WTC11 (cell line): Measurements from ENCODE around the gene FMC1. TPM values are rescaled to one million over a fixed set of nuclear protein-coding genes. Genes with fewer than 3 reads are reported as not detected.

Experiments used
- ATF1 ChIP-seq: sonication (generic); formaldehyde crosslinking; IDR thresholded peaks from 2 replicates; pipeline ENCODE4 v1.8.1; 2023; ENCODE audit warnings: mild to moderate bottlenecking, moderate library complexity, missing genetic modification reagents
- ATF2 ChIP-seq: sonication (generic); formaldehyde crosslinking; IDR thresholded peaks from 2 replicates; pipeline ENCODE4 v1.8.1; 2022; ENCODE audit warnings: low read depth, missing genetic modification reagents, borderline replicate concordance
- CBFB ChIP-seq: sonication (generic); formaldehyde crosslinking; IDR thresholded peaks from 2 replicates; pipeline ENCODE4 v1.8.1; 2022; ENCODE audit warnings: mild to moderate bottlenecking, low read depth, missing genetic modification reagents
- CREB1 ChIP-seq: sonication (generic); formaldehyde crosslinking; IDR thresholded peaks from 2 replicates; pipeline ENCODE4 v1.8.0; 2023; ENCODE audit warnings: mild to moderate bottlenecking, missing genetic modification reagents
- CTCF ChIP-seq: fragments of 200-600 bp; IDR thresholded peaks from 2 replicates; pipeline ENCODE4 v1.8.0; 2022; ENCODE audit warnings: antibody characterized with exemption
- E2F1 ChIP-seq: sonication (generic); formaldehyde crosslinking; IDR thresholded peaks from 2 replicates; pipeline ENCODE4 v1.8.0; 2022; ENCODE audit warnings: mild to moderate bottlenecking, missing genetic modification reagents
- FOXJ3 ChIP-seq: sonication (generic); formaldehyde crosslinking; IDR thresholded peaks from 2 replicates; pipeline ENCODE4 v1.9.0; 2021; ENCODE audit warnings: missing genetic modification reagents, mild to moderate bottlenecking, borderline replicate concordance
- FOXK1 ChIP-seq: sonication (generic); formaldehyde crosslinking; IDR thresholded peaks from 2 replicates; pipeline ENCODE4 v1.8.0; 2022; ENCODE audit warnings: mild to moderate bottlenecking, moderate library complexity, missing genetic modification reagents
- FOXP4 ChIP-seq: sonication (generic); formaldehyde crosslinking; IDR thresholded peaks from 2 replicates; pipeline ENCODE4 v1.8.0; 2022; ENCODE audit warnings: mild to moderate bottlenecking, missing genetic modification reagents
- GTF2I ChIP-seq: fragments of 250-450 bp; sonication (Bioruptor Pico); conservative IDR thresholded peaks from 2 replicates; pipeline ENCODE4 v1.4.0; 2021; ENCODE audit warnings: mild to moderate bottlenecking
- HMGA2 ChIP-seq: fragments of 250-450 bp; sonication (Bioruptor Pico); IDR thresholded peaks from 2 replicates; pipeline ENCODE4 v1.4.0; 2021; ENCODE audit warnings: mild to moderate bottlenecking, moderate library complexity
- KAT7 ChIP-seq: sonication (generic); formaldehyde crosslinking; IDR thresholded peaks from 2 replicates; pipeline ENCODE4 v1.8.1; 2023; ENCODE audit warnings: missing genetic modification reagents, mild to moderate bottlenecking, borderline replicate concordance
- MAX ChIP-seq: sonication (generic); formaldehyde crosslinking; IDR thresholded peaks from 2 replicates; pipeline ENCODE4 v1.8.0; 2022; ENCODE audit warnings: mild to moderate bottlenecking, missing genetic modification reagents
- NFYB ChIP-seq: sonication (generic); formaldehyde crosslinking; conservative IDR thresholded peaks from 2 replicates; pipeline ENCODE4 v1.8.0; 2022; ENCODE audit warnings: low read depth, missing genetic modification reagents
- NR2C2 ChIP-seq: sonication (generic); formaldehyde crosslinking; IDR thresholded peaks from 2 replicates; pipeline ENCODE4 v1.8.0; 2022; ENCODE audit warnings: mild to moderate bottlenecking, missing genetic modification reagents
- OVOL2 ChIP-seq: fragments of 250-450 bp; sonication (Bioruptor Pico); IDR thresholded peaks from 2 replicates; pipeline ENCODE4 v1.9.0; 2021; ENCODE audit warnings: mild to moderate bottlenecking, borderline replicate concordance
- TEAD1 ChIP-seq: sonication (generic); formaldehyde crosslinking; IDR thresholded peaks from 2 replicates; pipeline ENCODE4 v1.8.0; 2022; ENCODE audit warnings: mild to moderate bottlenecking, missing genetic modification reagents
- TEAD4 ChIP-seq: sonication (generic); formaldehyde crosslinking; IDR thresholded peaks from 2 replicates; pipeline ENCODE4 v1.8.0; 2022; ENCODE audit warnings: mild to moderate bottlenecking, missing genetic modification reagents
- USF2 ChIP-seq: sonication (generic); formaldehyde crosslinking; IDR thresholded peaks from 2 replicates; pipeline ENCODE4 v1.8.1; 2023; ENCODE audit warnings: mild to moderate bottlenecking, missing genetic modification reagents, moderate library complexity
- ZBTB43 ChIP-seq: sonication (generic); formaldehyde crosslinking; IDR thresholded peaks from 2 replicates; pipeline ENCODE4 v1.8.1; 2023; ENCODE audit warnings: mild to moderate bottlenecking, missing genetic modification reagents
- ZNF121 ChIP-seq: sonication (generic); formaldehyde crosslinking; IDR thresholded peaks from 2 replicates; pipeline ENCODE4 v1.8.0; 2023; ENCODE audit warnings: missing genetic modification reagents
- ZNF263 ChIP-seq: sonication (generic); formaldehyde crosslinking; IDR thresholded peaks from 2 replicates; pipeline ENCODE4 v1.8.1; 2022; ENCODE audit warnings: low read depth, mild to moderate bottlenecking, moderate library complexity, missing genetic modification reagents
- ZNF281 ChIP-seq: sonication (generic); formaldehyde crosslinking; IDR thresholded peaks from 2 replicates; pipeline ENCODE4 v1.8.0; 2023; ENCODE audit warnings: mild to moderate bottlenecking, missing genetic modification reagents
- ZNF317 ChIP-seq: sonication (generic); formaldehyde crosslinking; IDR thresholded peaks from 2 replicates; pipeline ENCODE4 v1.8.1; 2023; ENCODE audit warnings: low read depth, mild to moderate bottlenecking, moderate library complexity, missing genetic modification reagents, borderline replicate concordance
- ZSCAN18 ChIP-seq: fragments of 250-450 bp; sonication (Bioruptor Pico); IDR thresholded peaks from 2 replicates; pipeline ENCODE4 v2.1.2; 2022; ENCODE audit warnings: mild to moderate bottlenecking, moderate library complexity
- total RNA-seq: library from RNA; stranded (reverse); gene quantifications from 3 replicates; pipeline ENCODE4 v1.2.3, GENCODE V29; 2021

Gene FMC1
- total RNA-seq, 1 experiment from 2014 or later: 16.3 TPM

- TF ChIP-seq OVOL2 (CRISPR knock-in tag) (no peak), ZSCAN18 (CRISPR knock-in tag) (no peak), TEAD1 (CRISPR knock-in tag) (0 out of 2 replicates have a peak, but pooled peaks have one; percentile 25), FOXP4 (CRISPR knock-in tag) (no peak), GTF2I (CRISPR knock-in tag) (no peak), CREB1 (CRISPR knock-in tag) (no peak), E2F1 (peak; percentile 76), ZNF317 (CRISPR knock-in tag) (no peak), ATF1 (CRISPR knock-in tag) (no peak), KAT7 (CRISPR knock-in tag) (0 out of 2 replicates have a peak, but pooled peaks have one; percentile 68), HMGA2 (CRISPR knock-in tag) (no peak), ZNF121 (CRISPR knock-in tag) (no peak), TEAD4 (CRISPR knock-in tag) (no peak), ATF2 (CRISPR knock-in tag) (no peak), ZNF281 (peak; percentile 88), NR2C2 (CRISPR knock-in tag) (no peak; the same call in 1 of the 2 replicates), ZBTB43 (no peak), NFYB (peak; percentile 94), USF2 (CRISPR knock-in tag) (no peak), FOXJ3 (CRISPR knock-in tag) (no peak), MAX (no peak; the same call in 1 of the 2 replicates), CBFB (no peak), FOXK1 (CRISPR knock-in tag) (peak; percentile 63; the same call in 1 of the 2 replicates), ZNF263 (no peak; the same call in 1 of the 2 replicates), CTCF (no peak)
These were observed 19.2 kb downstream of the FMC1 start (continued) for GRCh38 chr7:139360210-139360947.
